Muscle layer of colon (tissue), 2 donors: ENCODE data around the gene JSRP1.
A peak's percentile ranks its signal among the peaks of the same experiment; 100 is the strongest.

Experiments used
- H3K27ac ChIP-seq: one replicate; pipeline ENCODE4 v1.7.0; 2013; ENCODE audit warnings: low read depth, mild to moderate bottlenecking, low read length, moderate library complexity
- H3K27me3 ChIP-seq, 2 donors: one replicate each; pipeline ENCODE4 v1.7.0; 2013; ENCODE audit warnings: low read length in 2 of 2, mild to moderate bottlenecking in 2 of 2; ENCODE audit not compliant: insufficient read depth in 2 of 2, control insufficient read depth in 1 of 2
- H3K36me3 ChIP-seq: one replicate; pipeline ENCODE4 v1.7.0; 2013; ENCODE audit warnings: mild to moderate bottlenecking, low read length; ENCODE audit not compliant: insufficient read depth
- H3K4me1 ChIP-seq: one replicate; pipeline ENCODE4 v1.7.0; 2013; ENCODE audit warnings: mild to moderate bottlenecking, low read length; ENCODE audit not compliant: insufficient read depth
- H3K4me3 ChIP-seq, 2 donors: one replicate each; pipeline ENCODE4 v1.7.0; 2013; ENCODE audit warnings: low read length in 2 of 2, low read depth in 1 of 2, mild to moderate bottlenecking in 1 of 2, moderate library complexity in 1 of 2
- H3K9ac ChIP-seq: one replicate; pipeline ENCODE4 v1.7.0; 2013; ENCODE audit warnings: low read length
- H3K9me3 ChIP-seq: one replicate; pipeline ENCODE4 v1.7.0; 2013; ENCODE audit warnings: mild to moderate bottlenecking, low read length
- donor health status: abdominal sarcoma.
- donor health status: Adenocarcinoma of cecum.

JSRP1 gene

GRCh38 chr19:2280633-2281264, 24.5 kb upstream of the JSRP1 start:
- Histone ChIP-seq H3K4me3 (no peak overlapping the region), H3K9me3 (no peaks in the 10 kb centered on the region), H3K9ac (no peak overlapping the region), H3K27ac (no peak overlapping the region), H3K4me1 (peaks cover 5% of the 10 kb centered on the region), H3K36me3 (no peaks in the 10 kb centered on the region), H3K27me3 (peaks cover 0 to 6% of the 10 kb centered on the region in 2 donors)

- no peaks in the 10 kb centered on the region for H3K36me3 ChIP-seq
- H3K4me3 ChIP-seq, result no peak overlapping the region
- no peak overlapping the region for H3K9ac ChIP-seq
- H3K9me3 ChIP-seq, result no peaks in the 10 kb centered on the region
- peaks cover 0 to 6% of the 10 kb centered on the region in 2 donors for H3K27me3 ChIP-seq
- peaks cover 20% of the 10 kb centered on the region for H3K4me1 ChIP-seq
- no peak overlapping the region for H3K27ac ChIP-seq
Measured at GRCh38 chr19:2278459-2279158, 22.4 kb upstream of the JSRP1 start.

- Histone ChIP-seq H3K9ac (no peak overlapping the region), H3K9me3 (no peaks in the 10 kb centered on the region), H3K27ac (no peak overlapping the region), H3K36me3 (peaks cover 9% of the 10 kb centered on the region), H3K27me3 (peaks cover 0 to 2% of the 10 kb centered on the region in 2 donors), H3K4me3 (no peak overlapping the region), H3K4me1 (peaks cover 35% of the 10 kb centered on the region)
Measured at GRCh38 chr19:2277138-2277537, 20.9 kb upstream of the JSRP1 start.

GRCh38 chr19:2276429-2276986, 20.3 kb upstream of the JSRP1 start:
- no peak overlapping the region for H3K9ac ChIP-seq
- no peaks in the 10 kb centered on the region for H3K27me3 ChIP-seq
- no peak overlapping the region for H3K4me3 ChIP-seq
- no peaks in the 10 kb centered on the region for H3K9me3 ChIP-seq
- peaks cover 41% of the 10 kb centered on the region for H3K4me1 ChIP-seq
- peaks cover 14% of the 10 kb centered on the region for H3K36me3 ChIP-seq
- H3K27ac ChIP-seq, result no peak overlapping the region

- Histone ChIP-seq H3K27me3 (no peaks in the 10 kb centered on the region), H3K27ac (no peak overlapping the region), H3K4me1 (peaks cover 46% of the 10 kb centered on the region), H3K9me3 (no peaks in the 10 kb centered on the region), H3K4me3 (no peak overlapping the region), H3K9ac (no peak overlapping the region), H3K36me3 (peaks cover 17% of the 10 kb centered on the region)
Measured at GRCh38 chr19:2275588-2276428, 19.6 kb upstream of the JSRP1 start.

GRCh38 chr19:2274931-2275535, 18.8 kb upstream of the JSRP1 start:
- Histone ChIP-seq H3K9ac (no peak overlapping the region), H3K9me3 (no peaks in the 10 kb centered on the region), H3K27me3 (no peaks in the 10 kb centered on the region), H3K4me1 (peaks cover 46% of the 10 kb centered on the region), H3K36me3 (peaks cover 17% of the 10 kb centered on the region), H3K4me3 (no peak overlapping the region), H3K27ac (no peak overlapping the region)

GRCh38 chr19:2274185-2274711, 18.0 kb upstream of the JSRP1 start:
- peak overlapping the region in 1 of 2 donors; percentile 27 for H3K4me3 ChIP-seq
- no peak overlapping the region for H3K9ac ChIP-seq
- no peaks in the 10 kb centered on the region for H3K9me3 ChIP-seq
- peaks cover 46% of the 10 kb centered on the region for H3K4me1 ChIP-seq
- H3K27me3 ChIP-seq, result no peaks in the 10 kb centered on the region
- H3K36me3 ChIP-seq, result peaks cover 17% of the 10 kb centered on the region
- peak overlapping the region; percentile 81 for H3K27ac ChIP-seq

GRCh38 chr19:2273356-2274184, 17.4 kb upstream of the JSRP1 start:
- Histone ChIP-seq H3K36me3 (peaks cover 17% of the 10 kb centered on the region), H3K4me3 (peak overlapping the region in 1 of 2 donors; percentile 27), H3K4me1 (peaks cover 48% of the 10 kb centered on the region), H3K27ac (peak overlapping the region; percentile 81), H3K9me3 (no peaks in the 10 kb centered on the region), H3K27me3 (no peaks in the 10 kb centered on the region), H3K9ac (no peak overlapping the region)

GRCh38 chr19:2271234-2272103, 15.3 kb upstream of the JSRP1 start:
- Histone ChIP-seq H3K4me1 (peaks cover 48% of the 10 kb centered on the region), H3K27ac (peak overlapping the region; percentile 97), H3K36me3 (peaks cover 17% of the 10 kb centered on the region), H3K27me3 (no peaks in the 10 kb centered on the region), H3K9ac (peak overlapping the region; percentile 78), H3K4me3 (peak overlapping the region; percentile 22 to 61), H3K9me3 (no peaks in the 10 kb centered on the region)
